ENCODE results near the gene ATL1.
"Not testable (repeated sequence)": the region's sequence is repeated elsewhere in the genome, so short reads cannot be mapped to it uniquely, and the experiment has no call there.

The ATL1 gene

GRCh38 chr14:50529288-50530179 lies 30.4 kb upstream of the ATL1 start:
- Histone ChIP-seq H3K9me3 (ENCODE audit: low read length) (no peaks in the 10 kb centered on the region), H3K4me1 (ENCODE audit: insufficient read depth, low read length) (peaks cover 27% of the 10 kb centered on the region), H3K27me3 (ENCODE audit: control insufficient read depth in 1 of 2, insufficient read depth in 2 of 2, low read length in 2 of 2) (no peaks in the 10 kb centered on the region), H3K4me3 (ENCODE audit: low read depth in 1 of 2, low read length in 2 of 2) (no peak overlapping the region), H3K36me3 (ENCODE audit: insufficient read depth, low read length) (no peaks in the 10 kb centered on the region), H3K9ac (ENCODE audit: low read length) (peak overlapping the region; percentile 25), H3K27ac (ENCODE audit: low read depth, low read length) (peak overlapping the region; percentile 41)

GRCh38 chr14:50530358-50530757 lies 29.6 kb upstream of the ATL1 start:
- Histone ChIP-seq H3K9me3 (ENCODE audit: low read length) (no peaks in the 10 kb centered on the region), H3K4me3 (ENCODE audit: low read depth in 1 of 2, low read length in 2 of 2) (peak overlapping the region in 1 of 2 donors; percentile 79), H3K9ac (ENCODE audit: low read length) (peak overlapping the region; percentile 25), H3K36me3 (ENCODE audit: insufficient read depth, low read length) (no peaks in the 10 kb centered on the region), H3K4me1 (ENCODE audit: insufficient read depth, low read length) (peaks cover 27% of the 10 kb centered on the region), H3K27ac (ENCODE audit: low read depth, low read length) (peak overlapping the region; percentile 41), H3K27me3 (ENCODE audit: control insufficient read depth in 1 of 2, insufficient read depth in 2 of 2, low read length in 2 of 2) (no peaks in the 10 kb centered on the region)

- H3K27ac ChIP-seq (ENCODE audit: low read depth, low read length), result peak overlapping the region; percentile 93
- H3K9ac ChIP-seq (ENCODE audit: low read length), result peak overlapping the region; percentile 79
- peaks cover 27% of the 10 kb centered on the region for H3K4me1 ChIP-seq (ENCODE audit: insufficient read depth, low read length)
- H3K9me3 ChIP-seq (ENCODE audit: low read length), result no peaks in the 10 kb centered on the region
- H3K27me3 ChIP-seq (ENCODE audit: control insufficient read depth in 1 of 2, insufficient read depth in 2 of 2, low read length in 2 of 2), result no peaks in the 10 kb centered on the region
- no peaks in the 10 kb centered on the region for H3K36me3 ChIP-seq (ENCODE audit: insufficient read depth, low read length)
- peak overlapping the region; percentile 79 to 87 for H3K4me3 ChIP-seq (ENCODE audit: low read depth in 1 of 2, low read length in 2 of 2)
Observed at GRCh38 chr14:50530794-50531365, 29.1 kb upstream of the ATL1 start.

GRCh38 chr14:50531595-50532501 lies 28.1 kb upstream of the ATL1 start:
- Histone ChIP-seq H3K9me3 (ENCODE audit: low read length) (no peaks in the 10 kb centered on the region), H3K27ac (ENCODE audit: low read depth, low read length) (peak overlapping the region; percentile 93), H3K27me3 (ENCODE audit: control insufficient read depth in 1 of 2, insufficient read depth in 2 of 2, low read length in 2 of 2) (no peaks in the 10 kb centered on the region), H3K36me3 (ENCODE audit: insufficient read depth, low read length) (no peaks in the 10 kb centered on the region), H3K9ac (ENCODE audit: low read length) (peak overlapping the region; percentile 79), H3K4me3 (ENCODE audit: low read depth in 1 of 2, low read length in 2 of 2) (peak overlapping the region; percentile 79 to 87), H3K4me1 (ENCODE audit: insufficient read depth, low read length) (peaks cover 27% of the 10 kb centered on the region)

GRCh38 chr14:50532502-50533240 lies 27.3 kb upstream of the ATL1 start, which contains the start of gene MAP4K5:
Gene MAP4K5 (minus strand): TSS chr14:50532569. CDS start chr14:50532049, 520 bp downstream.
- Histone ChIP-seq H3K27ac (ENCODE audit: low read depth, low read length) (peak within 1 kb of the TSS; percentile 93), H3K4me3 (ENCODE audit: low read depth in 1 of 2, low read length in 2 of 2) (peak within 1 kb of the TSS; percentile 79 to 87), H3K36me3 (ENCODE audit: insufficient read depth, low read length) (no peaks in the 10 kb centered on the region), H3K9ac (ENCODE audit: low read length) (peak within 1 kb of the TSS; percentile 79), H3K27me3 (ENCODE audit: control insufficient read depth in 1 of 2, insufficient read depth in 2 of 2, low read length in 2 of 2) (no peaks in the 10 kb centered on the region), H3K9me3 (ENCODE audit: low read length) (no peaks in the 10 kb centered on the region), H3K4me1 (ENCODE audit: insufficient read depth, low read length) (peaks cover 27% of the 10 kb centered on the region)

- Histone ChIP-seq H3K27ac (ENCODE audit: low read depth, low read length) (peak overlapping the region; percentile 93), H3K4me1 (ENCODE audit: insufficient read depth, low read length) (peaks cover 27% of the 10 kb centered on the region), H3K4me3 (ENCODE audit: low read depth in 1 of 2, low read length in 2 of 2) (peak overlapping the region; percentile 60 to 87)
Observed at GRCh38 chr14:50533241-50533705, 26.7 kb upstream of the ATL1 start.

GRCh38 chr14:50533806-50534205 lies 26.1 kb upstream of the ATL1 start:
- Histone ChIP-seq H3K4me3 (ENCODE audit: low read depth in 1 of 2, low read length in 2 of 2) (no peak overlapping the region), H3K27ac (ENCODE audit: low read depth, low read length) (no peak overlapping the region), H3K27me3 (ENCODE audit: control insufficient read depth in 1 of 2, insufficient read depth in 2 of 2, low read length in 2 of 2) (no peaks in the 10 kb centered on the region), H3K9me3 (ENCODE audit: low read length) (no peaks in the 10 kb centered on the region), H3K36me3 (ENCODE audit: insufficient read depth, low read length) (no peaks in the 10 kb centered on the region), H3K4me1 (ENCODE audit: insufficient read depth, low read length) (peaks cover 27% of the 10 kb centered on the region), H3K9ac (ENCODE audit: low read length) (no peak overlapping the region)

More at GRCh38 chr14:50533241-50533705, 26.7 kb upstream of the ATL1 start:
- Histone ChIP-seq H3K9ac (ENCODE audit: low read length) (peak overlapping the region; percentile 57), H3K9me3 (ENCODE audit: low read length) (no peaks in the 10 kb centered on the region), H3K36me3 (ENCODE audit: insufficient read depth, low read length) (no peaks in the 10 kb centered on the region), H3K27me3 (ENCODE audit: control insufficient read depth in 1 of 2, insufficient read depth in 2 of 2, low read length in 2 of 2) (no peaks in the 10 kb centered on the region)

- H3K9ac ChIP-seq (ENCODE audit: low read length), result no peak overlapping the region
- peaks cover 22% of the 10 kb centered on the region for H3K4me1 ChIP-seq (ENCODE audit: insufficient read depth, low read length)
- no peaks in the 10 kb centered on the region for H3K36me3 ChIP-seq (ENCODE audit: insufficient read depth, low read length)
- no peaks in the 10 kb centered on the region for H3K9me3 ChIP-seq (ENCODE audit: low read length)
- no peak overlapping the region for H3K27ac ChIP-seq (ENCODE audit: low read depth, low read length)
- H3K4me3 ChIP-seq (ENCODE audit: low read depth in 1 of 2, low read length in 2 of 2), result no peak overlapping the region
- H3K27me3 ChIP-seq (ENCODE audit: control insufficient read depth in 1 of 2, insufficient read depth in 2 of 2, low read length in 2 of 2), result no peaks in the 10 kb centered on the region
Observed at GRCh38 chr14:50534416-50534815, 25.5 kb upstream of the ATL1 start.

- no peaks in the 10 kb centered on the region for H3K9me3 ChIP-seq (ENCODE audit: low read length)
- peaks cover 16% of the 10 kb centered on the region for H3K4me1 ChIP-seq (ENCODE audit: insufficient read depth, low read length)
- H3K9ac ChIP-seq (ENCODE audit: low read length), result no peak overlapping the region
- H3K36me3 ChIP-seq (ENCODE audit: insufficient read depth, low read length), result no peaks in the 10 kb centered on the region
- no peak overlapping the region for H3K27ac ChIP-seq (ENCODE audit: low read depth, low read length)
- no peaks in the 10 kb centered on the region for H3K27me3 ChIP-seq (ENCODE audit: control insufficient read depth in 1 of 2, insufficient read depth in 2 of 2, low read length in 2 of 2)
- no peak overlapping the region for H3K4me3 ChIP-seq (ENCODE audit: low read depth in 1 of 2, low read length in 2 of 2)
Observed at GRCh38 chr14:50534997-50535396, 24.9 kb upstream of the ATL1 start.

- H3K27me3 ChIP-seq (ENCODE audit: control insufficient read depth in 1 of 2, insufficient read depth in 2 of 2, low read length in 2 of 2); H3K4me3 ChIP-seq (ENCODE audit: low read depth in 1 of 2, low read length in 2 of 2); H3K4me1 ChIP-seq (ENCODE audit: insufficient read depth, low read length); H3K36me3 ChIP-seq (ENCODE audit: insufficient read depth, low read length); H3K27ac ChIP-seq (ENCODE audit: low read depth, low read length); H3K9me3 ChIP-seq (ENCODE audit: low read length); H3K9ac ChIP-seq (ENCODE audit: low read length): not testable (repeated sequence)
Observed at GRCh38 chr14:50538034-50538433, 21.9 kb upstream of the ATL1 start.

All from muscle layer of colon (tissue), 2 donors.